ENCODE results near the gene LRIT1.

Gene LRIT1

GRCh38 chr10:84270708-84271107 lies 29.4 kb upstream of the LRIT1 start:
- no peak overlapping the region for H3K27ac Mint-ChIP-seq
- H3K4me3 Mint-ChIP-seq: no peak overlapping the region
- H3K4me1 Mint-ChIP-seq: peaks cover 4% of the 10 kb centered on the region
- H3K9me3 Mint-ChIP-seq: no peaks in the 10 kb centered on the region
- TF ChIP-seq CTCF (IDR thresholded peaks at IDR 0.05; ENCODE audit: unreplicated experiment in 3 of 3): no peak
- H3K36me3 Mint-ChIP-seq (ENCODE audit: low read depth): no peaks in the 10 kb centered on the region
- H3K27me3 Mint-ChIP-seq (ENCODE audit: low read depth): peaks cover 12% of the 10 kb centered on the region

GRCh38 chr10:84269773-84270172 lies 28.4 kb upstream of the LRIT1 start:
- no peak for TF ChIP-seq CTCF (IDR thresholded peaks at IDR 0.05; ENCODE audit: unreplicated experiment in 3 of 3)
- Mint-ChIP-seq H3K4me3 (no peak overlapping the region), H3K36me3 (ENCODE audit: low read depth) (no peaks in the 10 kb centered on the region), H3K27ac (no peak overlapping the region), H3K4me1 (peaks cover 9% of the 10 kb centered on the region), H3K9me3 (no peaks in the 10 kb centered on the region), H3K27me3 (ENCODE audit: low read depth) (peaks cover 16% of the 10 kb centered on the region)

- Mint-ChIP-seq H3K27ac (no peak overlapping the region), H3K27me3 (ENCODE audit: low read depth) (peaks cover 19% of the 10 kb centered on the region), H3K4me3 (no peak overlapping the region), H3K4me1 (peaks cover 9% of the 10 kb centered on the region), H3K9me3 (no peaks in the 10 kb centered on the region), H3K36me3 (ENCODE audit: low read depth) (no peaks in the 10 kb centered on the region)
- TF ChIP-seq CTCF (IDR thresholded peaks at IDR 0.05; ENCODE audit: unreplicated experiment in 3 of 3): no peak
Measured at GRCh38 chr10:84269162-84269561, 27.8 kb upstream of the LRIT1 start.

GRCh38 chr10:84267503-84268126 lies 26.3 kb upstream of the LRIT1 start:
- Mint-ChIP-seq H3K27me3 (ENCODE audit: low read depth) (peaks cover 31% of the 10 kb centered on the region), H3K4me1 (peaks cover 9% of the 10 kb centered on the region), H3K36me3 (ENCODE audit: low read depth) (no peaks in the 10 kb centered on the region), H3K4me3 (no peak overlapping the region), H3K9me3 (no peaks in the 10 kb centered on the region), H3K27ac (no peak overlapping the region)
- TF ChIP-seq CTCF (IDR thresholded peaks at IDR 0.05; ENCODE audit: unreplicated experiment in 3 of 3): no peak

- Mint-ChIP-seq H3K4me1 (peaks cover 9% of the 10 kb centered on the region), H3K36me3 (ENCODE audit: low read depth) (no peaks in the 10 kb centered on the region), H3K9me3 (no peaks in the 10 kb centered on the region), H3K27me3 (ENCODE audit: low read depth) (peaks cover 29% of the 10 kb centered on the region), H3K27ac (peak overlapping the region in 2 of 3 experiments; percentile 11 to 23), H3K4me3 (no peak overlapping the region)
- no peak for TF ChIP-seq CTCF (IDR thresholded peaks at IDR 0.05; ENCODE audit: unreplicated experiment in 3 of 3)
Measured at GRCh38 chr10:84265418-84265817, 24.1 kb upstream of the LRIT1 start.

GRCh38 chr10:84264611-84265141 lies 23.3 kb upstream of the LRIT1 start:
- no peak overlapping the region for H3K27ac Mint-ChIP-seq
- H3K36me3 Mint-ChIP-seq (ENCODE audit: low read depth): no peaks in the 10 kb centered on the region
- no peak overlapping the region for H3K4me3 Mint-ChIP-seq
- H3K27me3 Mint-ChIP-seq (ENCODE audit: low read depth): peaks cover 28% of the 10 kb centered on the region
- TF ChIP-seq CTCF (IDR thresholded peaks at IDR 0.05; ENCODE audit: unreplicated experiment in 3 of 3): peak; percentile 94 to 95 (median 95)
- H3K4me1 Mint-ChIP-seq: peaks cover 9% of the 10 kb centered on the region
- no peaks in the 10 kb centered on the region for H3K9me3 Mint-ChIP-seq
